Neural progenitor cell (in vitro differentiated cells): Measurements from ENCODE around the gene CAMK2D.

Experiments
- EZH2phosphoT487 ChIP-seq: fragments of 200-600 bp; sonication (generic); IDR thresholded peaks from 2 replicates; pipeline ENCODE4 v1.6.1; 2017; ENCODE audit warnings: antibody characterized with exemption
- TF ChIP-seq, protein P1 (sequence below): fragments of 200-600 bp; sonication (generic); IDR thresholded peaks from 2 replicates; pipeline ENCODE4 v1.5.1; 2017; ENCODE audit warnings: antibody characterized with exemption, mild to moderate bottlenecking

DNA sequence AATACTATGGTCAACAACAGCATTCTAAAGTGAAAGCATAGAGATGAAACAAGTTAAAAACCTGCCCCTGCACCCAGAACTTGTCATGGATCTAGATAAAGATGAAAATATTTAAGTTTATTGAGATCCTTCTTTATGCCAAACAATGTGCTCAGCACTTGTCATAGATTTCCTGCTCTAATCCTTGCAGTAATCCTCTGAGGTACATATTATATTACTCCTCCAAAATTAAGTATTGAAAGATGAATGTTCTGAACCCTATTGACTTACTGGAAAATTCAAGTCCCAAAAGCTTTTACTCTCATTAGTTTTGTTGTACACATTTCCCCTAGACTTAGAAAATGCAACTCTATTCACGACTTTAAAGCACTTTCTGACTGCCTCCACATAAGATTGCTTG, 35.6 kb downstream of the CAMK2D start:
- TF ChIP-seq, protein P1, sequence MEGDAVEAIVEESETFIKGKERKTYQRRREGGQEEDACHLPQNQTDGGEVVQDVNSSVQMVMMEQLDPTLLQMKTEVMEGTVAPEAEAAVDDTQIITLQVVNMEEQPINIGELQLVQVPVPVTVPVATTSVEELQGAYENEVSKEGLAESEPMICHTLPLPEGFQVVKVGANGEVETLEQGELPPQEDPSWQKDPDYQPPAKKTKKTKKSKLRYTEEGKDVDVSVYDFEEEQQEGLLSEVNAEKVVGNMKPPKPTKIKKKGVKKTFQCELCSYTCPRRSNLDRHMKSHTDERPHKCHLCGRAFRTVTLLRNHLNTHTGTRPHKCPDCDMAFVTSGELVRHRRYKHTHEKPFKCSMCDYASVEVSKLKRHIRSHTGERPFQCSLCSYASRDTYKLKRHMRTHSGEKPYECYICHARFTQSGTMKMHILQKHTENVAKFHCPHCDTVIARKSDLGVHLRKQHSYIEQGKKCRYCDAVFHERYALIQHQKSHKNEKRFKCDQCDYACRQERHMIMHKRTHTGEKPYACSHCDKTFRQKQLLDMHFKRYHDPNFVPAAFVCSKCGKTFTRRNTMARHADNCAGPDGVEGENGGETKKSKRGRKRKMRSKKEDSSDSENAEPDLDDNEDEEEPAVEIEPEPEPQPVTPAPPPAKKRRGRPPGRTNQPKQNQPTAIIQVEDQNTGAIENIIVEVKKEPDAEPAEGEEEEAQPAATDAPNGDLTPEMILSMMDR = no peak
- TF ChIP-seq EZH2phosphoT487 = no peak
